NCI-H1105 treated with DMSO at 0.1 percent for 48 hours (cell line): Measurements from ENCODE around the gene GJD4.

Experiments
- DNase-seq: peaks from one replicate; lab custom pipeline; 2025; lab: John Stamatoyannopoulos, UW

Gene GJD4

GRCh38 chr10:35605191-35605590 lies at the start of gene GJD4:
GJD4 (plus strand) TSS chr10:35605341; CDS start chr10:35605568, 227 bp downstream.
- DNase-seq = no peak

GRCh38 chr10:35555962-35556930 lies 48.9 kb upstream of the GJD4 start:
- DNase-seq = no peak

GRCh38 chr10:35558276-35558675 lies 46.9 kb upstream of the GJD4 start:
- no peak for DNase-seq

- DNase-seq = no peak
These were observed 45.7 kb upstream of the GJD4 start for GRCh38 chr10:35559416-35559815.

GRCh38 chr10:35561715-35562114 lies 43.4 kb upstream of the GJD4 start:
- no peak for DNase-seq

- DNase-seq = no peak
These were observed 42.7 kb upstream of the GJD4 start for GRCh38 chr10:35562427-35562826.

GRCh38 chr10:35563261-35563891 lies 41.8 kb upstream of the GJD4 start:
- peak; percentile 24 for DNase-seq

- no peak for DNase-seq
These were observed 40.7 kb upstream of the GJD4 start for GRCh38 chr10:35564341-35564968.

GRCh38 chr10:35565602-35566081 lies 39.5 kb upstream of the GJD4 start:
- no peak for DNase-seq

- DNase-seq = no peak
These were observed 37.2 kb upstream of the GJD4 start for GRCh38 chr10:35567951-35568350.

GRCh38 chr10:35568483-35569015 lies 36.6 kb upstream of the GJD4 start:
- no peak for DNase-seq

GRCh38 chr10:35569111-35569707 lies 35.9 kb upstream of the GJD4 start:
- no peak for DNase-seq

- DNase-seq = no peak
These were observed 35.3 kb upstream of the GJD4 start for GRCh38 chr10:35569836-35570235.

GRCh38 chr10:35570397-35570796 lies 34.7 kb upstream of the GJD4 start:
- no peak for DNase-seq

GRCh38 chr10:35572583-35572982 lies 32.6 kb upstream of the GJD4 start:
- no peak for DNase-seq

- no peak for DNase-seq
These were observed 31.3 kb upstream of the GJD4 start for GRCh38 chr10:35573796-35574195.

GRCh38 chr10:35574924-35575352 lies 30.2 kb upstream of the GJD4 start:
- DNase-seq = no peak

GRCh38 chr10:35575640-35576039 lies 29.5 kb upstream of the GJD4 start:
- no peak for DNase-seq

GRCh38 chr10:35576730-35577129 lies 28.4 kb upstream of the GJD4 start:
- no peak for DNase-seq

- no peak for DNase-seq
These were observed 27.1 kb upstream of the GJD4 start for GRCh38 chr10:35577926-35578617.

GRCh38 chr10:35578618-35578956 lies 26.6 kb upstream of the GJD4 start:
- DNase-seq = no peak
